HG02610 (cell line): ENCODE measurements around the gene TMEM52B.
"Not testable (repeated sequence)": the region's sequence is repeated elsewhere in the genome, so short reads cannot be mapped to it uniquely, and the experiment has no call there.

Experiments used
- ATAC-seq: cut with Tn5 transposase; IDR thresholded peaks from one replicate; pipeline ENCODE4 v1.9.1; 2021; ENCODE audit warnings: mild to moderate bottlenecking, moderate library complexity; ENCODE audit not compliant: unreplicated experiment

Gene TMEM52B

DNA sequence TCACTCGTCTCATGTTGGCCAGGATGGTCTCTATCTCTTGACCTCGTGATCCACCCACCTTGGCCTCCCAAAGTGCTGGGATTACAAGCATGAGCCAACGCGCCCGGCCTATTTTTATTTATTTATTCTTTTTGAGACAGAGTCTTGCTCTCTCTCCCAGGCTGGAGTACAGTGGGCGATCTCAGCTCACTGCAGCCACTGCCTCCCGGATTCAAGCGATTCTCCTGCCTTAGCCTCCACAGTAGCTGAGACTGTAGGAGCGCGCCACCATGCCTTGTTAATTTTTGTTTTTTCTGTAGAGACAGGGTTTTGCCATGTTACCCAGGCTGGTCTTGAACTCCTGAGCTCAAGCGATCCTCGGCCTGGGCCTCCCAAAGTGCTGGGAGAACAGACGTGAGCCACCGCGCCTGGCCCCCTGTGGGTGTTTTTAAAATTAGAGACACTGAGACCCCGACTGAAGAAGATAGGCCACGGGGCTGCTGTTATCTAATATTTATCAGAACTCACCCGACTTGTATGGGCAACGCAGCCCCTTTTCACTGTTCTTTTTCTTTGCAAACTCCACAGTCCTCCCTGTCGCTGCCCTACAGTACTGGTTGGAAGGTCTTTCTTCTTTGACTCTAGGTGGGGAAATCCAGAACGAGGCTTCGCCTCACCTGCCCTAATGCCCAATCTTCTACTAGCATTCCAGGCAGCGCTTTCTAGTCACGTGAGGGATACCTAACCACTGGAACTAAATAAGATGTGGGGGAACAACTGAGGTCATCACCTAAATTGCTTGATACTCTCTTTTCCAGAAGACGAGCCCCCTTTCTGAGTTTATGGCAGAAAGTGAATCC is 32.5 kb downstream of the TMEM52B start:
- ATAC-seq: no peak

GRCh38 chr12:10211940-10212738 is 33.3 kb downstream of the TMEM52B start:
- peak; percentile 62 for ATAC-seq

GRCh38 chr12:10212739-10213131 is 33.9 kb downstream of the TMEM52B start, which contains the start of gene GABARAPL1:
TSS of gene GABARAPL1 (plus strand) at chr12:10212877. CDS start at chr12:10213130, 253 bp downstream.
- peak; percentile 58 for ATAC-seq

GRCh38 chr12:10213168-10214135 is 34.6 kb downstream of the TMEM52B start:
- peak; percentile 63 for ATAC-seq

GRCh38 chr12:10214136-10214894 is 35.5 kb downstream of the TMEM52B start:
- no peak for ATAC-seq

GRCh38 chr12:10214895-10215267 is 36.0 kb downstream of the TMEM52B start:
- ATAC-seq: no peak

DNA sequence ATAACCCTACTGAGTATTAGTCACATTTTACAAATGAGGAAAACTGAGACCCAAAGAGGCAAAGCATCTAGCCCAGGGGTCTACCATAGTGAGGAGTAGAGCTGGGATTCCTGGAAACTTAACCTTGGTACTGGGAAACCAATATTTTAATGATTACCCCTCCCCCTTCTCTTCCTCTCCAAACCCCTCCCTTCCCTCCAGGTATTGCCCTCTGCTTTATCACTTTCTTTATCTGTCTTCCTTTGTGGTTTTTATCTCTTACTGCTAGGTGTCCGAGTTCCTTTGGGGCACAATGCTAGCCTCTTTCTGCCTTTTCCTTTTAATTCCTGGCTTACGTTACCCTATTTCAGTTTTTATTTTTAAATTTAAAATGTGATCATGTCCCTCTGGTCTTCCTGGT is 36.6 kb downstream of the TMEM52B start:
- no peak for ATAC-seq

DNA sequence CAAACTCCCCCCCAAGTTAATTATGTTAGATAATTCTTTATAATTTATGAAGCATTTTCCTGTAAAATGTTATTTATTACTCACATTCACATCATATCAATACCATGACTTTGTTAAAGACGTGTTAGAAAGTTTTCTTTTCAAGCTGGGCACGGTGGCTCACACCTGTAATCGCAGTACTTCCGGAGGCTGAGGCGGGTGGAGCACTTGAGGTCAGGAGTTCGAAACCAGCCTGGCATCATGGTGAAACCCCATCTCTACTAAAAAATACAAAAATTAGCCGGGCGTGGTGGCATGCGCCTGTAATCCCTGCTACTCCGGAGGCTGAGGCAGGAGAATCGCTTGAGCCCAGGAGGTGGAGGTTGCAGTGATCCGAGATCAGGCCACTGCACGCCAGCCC is 37.1 kb downstream of the TMEM52B start:
- not testable (repeated sequence) for ATAC-seq

GRCh38 chr12:10218021-10218420 is 39.2 kb downstream of the TMEM52B start:
- no peak for ATAC-seq

DNA sequence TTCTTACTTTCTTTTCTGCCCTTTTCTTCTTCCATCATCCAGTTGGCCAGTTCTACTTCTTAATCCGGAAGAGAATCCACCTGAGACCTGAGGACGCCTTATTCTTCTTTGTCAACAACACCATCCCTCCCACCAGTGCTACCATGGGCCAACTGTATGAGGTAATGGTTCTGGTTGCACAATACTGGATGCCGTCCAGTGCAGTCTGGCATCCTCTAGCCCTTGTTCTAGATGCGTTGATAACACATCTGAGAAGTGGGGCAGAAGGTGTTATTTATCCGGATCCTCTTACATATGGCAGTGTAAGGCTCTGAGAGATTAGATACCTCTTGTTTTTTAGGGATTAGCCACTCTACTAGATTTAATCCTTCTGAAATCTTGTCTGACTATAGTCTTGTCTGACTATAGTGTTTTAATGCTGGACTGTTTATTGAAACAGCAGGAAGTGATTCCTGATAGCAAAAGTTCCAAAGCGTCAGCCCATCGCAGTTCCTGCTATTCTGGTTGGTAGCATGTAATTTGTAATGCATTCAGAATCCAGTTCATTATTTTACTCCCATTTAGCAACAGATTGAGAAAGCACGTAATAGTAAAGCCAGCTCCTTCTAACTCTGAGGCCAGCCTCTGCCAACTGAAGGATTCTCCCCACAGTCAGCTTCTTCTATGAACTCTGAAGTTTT is 41.7 kb downstream of the TMEM52B start:
- ATAC-seq: no peak

DNA sequence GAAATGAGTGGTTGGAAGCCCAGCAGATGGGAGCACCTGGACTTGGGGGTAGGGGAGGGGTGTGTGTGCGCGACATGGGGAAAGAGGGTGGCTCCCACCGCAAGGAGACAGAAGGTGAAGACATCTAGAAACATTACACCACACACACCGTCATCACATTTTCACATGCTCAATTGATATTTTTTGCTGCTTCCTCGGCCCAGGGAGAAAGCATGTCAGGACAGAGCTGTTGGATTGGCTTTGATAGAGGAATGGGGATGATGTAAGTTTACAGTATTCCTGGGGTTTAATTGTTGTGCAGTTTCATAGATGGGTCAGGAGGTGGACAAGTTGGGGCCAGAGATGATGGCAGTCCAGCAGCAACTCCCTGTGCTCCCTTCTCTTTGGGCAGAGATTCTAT is 43.0 kb downstream of the TMEM52B start:
- no peak for ATAC-seq

GRCh38 chr12:10223208-10223607 is 44.4 kb downstream of the TMEM52B start:
- ATAC-seq: no peak

DNA sequence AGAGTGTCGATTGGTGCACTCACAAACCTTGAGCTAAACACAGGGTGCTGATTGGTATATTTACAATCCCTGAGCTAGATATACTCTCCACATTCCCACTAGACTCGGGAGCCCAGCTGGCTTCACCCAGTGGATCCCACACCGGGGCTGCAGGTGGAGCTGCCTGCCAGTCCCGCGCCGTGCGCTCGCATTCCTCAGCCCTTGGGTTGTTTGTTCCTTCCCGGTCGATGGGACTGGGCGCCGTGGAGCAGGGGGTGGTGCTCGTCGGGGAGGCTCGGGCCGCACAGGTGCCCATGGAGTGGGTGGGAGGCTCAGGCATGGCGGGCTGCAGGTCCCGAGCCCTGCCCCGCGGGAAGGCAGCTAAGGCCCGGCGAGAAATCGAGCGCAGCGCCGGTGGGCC is 46.6 kb downstream of the TMEM52B start:
- ATAC-seq: not testable (repeated sequence)

- ATAC-seq: no peak
These were observed 47.3 kb downstream of the TMEM52B start for GRCh38 chr12:10226086-10226485.

- no peak for ATAC-seq
These were observed 47.9 kb downstream of the TMEM52B start for GRCh38 chr12:10226731-10227130.

DNA sequence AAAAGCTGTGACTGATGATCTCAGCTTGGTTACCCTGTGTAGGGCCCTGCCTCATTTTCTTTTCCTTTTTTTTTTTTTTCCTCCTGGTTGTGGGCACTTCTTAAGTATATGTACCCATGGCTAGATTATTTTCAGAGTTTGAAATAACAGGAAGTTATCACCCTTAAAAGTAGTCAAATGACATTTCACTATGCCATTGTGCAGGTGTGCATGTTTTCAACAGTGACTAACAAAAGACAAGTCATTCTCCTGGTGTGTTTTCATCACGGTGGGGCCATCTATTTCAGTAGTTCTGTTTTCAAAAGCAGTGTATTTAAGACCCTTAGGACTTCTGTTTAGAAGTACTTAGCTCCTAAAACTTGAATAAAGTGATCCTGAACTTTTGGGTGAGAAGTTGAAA is 48.8 kb downstream of the TMEM52B start:
- ATAC-seq: no peak

GRCh38 chr12:10234562-10234961 is 55.7 kb downstream of the TMEM52B start:
- no peak for ATAC-seq

GRCh38 chr12:10235761-10236631 is 57.2 kb downstream of the TMEM52B start:
- no peak for ATAC-seq

- ATAC-seq: no peak
These were observed 57.9 kb downstream of the TMEM52B start for GRCh38 chr12:10236720-10237119.
